GM10266 (cell line): ENCODE measurements around the gene KLHL11.

ENCODE experiments used
- DNase-seq: peaks from one replicate; pipeline ENCODE4 v3.0.0; 2012; ENCODE audit errors: extremely low spot score
- CTCF ChIP-seq: IDR thresholded peaks from 2 replicates; pipeline ENCODE4 v1.5.1; 2012; ENCODE audit warnings: mild to moderate bottlenecking, low read depth; ENCODE audit not compliant: control insufficient read depth, insufficient read depth; ENCODE audit errors: missing control alignments

The KLHL11 gene

DNA sequence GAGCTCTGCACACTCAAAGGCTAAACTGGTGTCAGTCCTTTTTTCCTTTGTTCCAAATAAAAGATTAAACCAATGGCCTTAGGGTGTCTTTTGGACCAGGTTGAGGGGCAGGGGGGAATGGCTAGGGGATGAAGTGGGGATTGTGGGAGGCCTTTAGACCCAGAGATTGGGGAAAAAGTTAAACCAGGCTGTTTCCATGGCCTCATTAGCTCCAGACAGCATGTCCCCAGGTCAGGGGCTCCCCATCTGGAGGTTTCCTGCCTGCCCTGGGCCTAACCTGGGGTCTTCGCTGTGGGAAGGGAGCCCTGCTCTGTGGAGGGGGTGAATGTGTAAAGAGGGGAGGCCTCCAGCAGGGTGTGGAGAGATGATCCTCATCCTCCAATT, 42.1 kb downstream of the KLHL11 start:
- DNase-seq: no peak
- no peak for TF ChIP-seq CTCF

GRCh38 chr17:41822216-41823140, 42.7 kb downstream of the KLHL11 start:
- no peak for TF ChIP-seq CTCF
- no peak for DNase-seq

DNA sequence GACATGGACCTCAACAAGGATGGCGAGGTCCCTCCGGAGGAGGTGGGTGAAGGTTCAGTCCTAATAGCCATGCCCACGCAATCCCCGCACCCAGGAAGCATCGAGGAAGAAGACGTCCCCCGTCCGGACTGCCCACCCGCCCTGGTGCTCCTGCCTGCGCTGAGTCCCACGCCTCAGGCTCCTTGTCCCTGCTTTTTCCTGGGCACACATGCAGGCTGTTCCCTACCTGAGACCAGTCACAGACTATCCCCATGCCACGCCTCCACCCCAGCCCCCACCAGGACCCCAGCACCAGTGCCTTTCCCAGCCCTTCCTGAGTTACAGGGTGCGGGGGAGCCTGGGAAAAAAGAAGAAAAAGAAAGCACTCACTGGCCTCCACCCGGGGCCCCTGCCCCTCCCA, 43.4 kb downstream of the KLHL11 start:
- DNase-seq: no peak
- TF ChIP-seq CTCF: no peak

- no peak for DNase-seq
- TF ChIP-seq CTCF: no peak
Measured at GRCh38 chr17:41818024-41818423, 47.2 kb downstream of the KLHL11 start.

GRCh38 chr17:41816637-41817320, 48.4 kb downstream of the KLHL11 start:
- no peak for DNase-seq
- no peak for TF ChIP-seq CTCF

DNA sequence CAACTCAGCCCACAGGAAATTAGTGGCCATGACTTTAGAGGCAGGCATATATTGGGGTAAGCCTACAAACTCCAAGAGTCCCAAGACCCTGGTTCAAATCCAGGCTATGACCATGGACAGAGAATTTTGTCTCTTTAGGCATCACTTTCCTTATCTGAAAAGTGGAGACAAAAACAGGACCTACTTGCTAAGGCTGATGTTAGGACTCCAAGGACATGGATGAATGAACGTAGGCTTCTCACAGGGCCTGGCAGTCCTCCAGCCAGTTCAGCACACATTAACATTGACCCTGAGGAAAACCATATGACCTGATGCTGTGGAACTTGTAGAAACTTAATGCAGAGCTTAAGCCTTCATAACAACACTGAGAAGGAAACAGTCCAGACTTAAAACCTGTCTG, 51.0 kb downstream of the KLHL11 start:
- TF ChIP-seq CTCF: no peak
- no peak for DNase-seq

DNA sequence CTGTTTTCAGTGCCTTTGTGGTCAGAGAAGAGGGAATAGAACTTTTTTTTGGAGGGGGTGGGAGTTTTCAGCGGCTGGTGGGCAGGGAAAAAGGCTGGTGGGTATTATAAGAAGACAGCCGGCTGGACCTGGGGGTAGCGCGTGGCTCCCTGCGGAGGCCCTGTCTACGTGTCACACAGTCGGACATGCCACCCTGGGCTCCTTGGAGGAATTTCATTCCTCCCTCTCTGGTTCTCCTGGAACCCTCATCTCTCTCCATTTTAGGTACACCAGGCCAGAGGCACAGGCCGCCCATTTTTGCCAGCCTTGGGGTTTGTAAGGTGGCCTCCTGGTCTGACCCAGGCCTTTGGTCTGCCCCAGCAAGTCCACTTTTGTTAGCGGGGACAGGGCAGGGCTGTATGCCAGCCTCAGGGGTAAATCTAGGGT, 51.5 kb downstream of the KLHL11 start:
- no peak for DNase-seq
- TF ChIP-seq CTCF: no peak
